Liver (tissue), 3 donors: ENCODE data around the gene POMT2.

Source experiments
- CTCF ChIP-seq: fragments of 150-350 bp; IDR thresholded peaks from 2 replicates; pipeline ENCODE4 v1.5.1; 2017; ENCODE audit warnings: improper control_type of control experiment, low read depth, low read length; ENCODE audit not compliant: missing input control
- FOXA2 ChIP-seq: IDR thresholded peaks from 2 replicates; pipeline ENCODE4 v1.6.1; 2016; ENCODE audit warnings: antibody characterized with exemption
- HNF4A ChIP-seq, 2 donors: conservative IDR thresholded peaks; 2 replicates each; pipeline ENCODE4 v1.6.1; 2016; ENCODE audit warnings: antibody characterized with exemption in 2 of 2, mild to moderate bottlenecking in 2 of 2
- HNF4G ChIP-seq: IDR thresholded peaks from 2 replicates; pipeline ENCODE4 v1.6.1; 2016; ENCODE audit warnings: antibody characterized with exemption
- MAX ChIP-seq: IDR thresholded peaks from 2 replicates; pipeline ENCODE4 v1.6.1; 2016; ENCODE audit warnings: antibody characterized with exemption
- NR2F2 ChIP-seq: IDR thresholded peaks from 2 replicates; pipeline ENCODE4 v1.6.1; 2016; ENCODE audit warnings: antibody characterized with exemption
- RAD21 ChIP-seq, 2 donors: IDR thresholded peaks; 2 replicates each; pipeline ENCODE4 v1.6.1; 2016; ENCODE audit warnings: antibody characterized with exemption in 2 of 2, mild to moderate bottlenecking in 2 of 2
- REST ChIP-seq: IDR thresholded peaks from 2 replicates; pipeline ENCODE4 v1.6.1; 2016; ENCODE audit warnings: antibody characterized with exemption, mild to moderate bottlenecking
- RXRA ChIP-seq, 2 donors: IDR thresholded peaks; 2 replicates each; pipeline ENCODE4 v1.6.1; 2017 to 2018; ENCODE audit warnings: antibody characterized with exemption in 2 of 2, mild to moderate bottlenecking in 1 of 2
- SP1 ChIP-seq: IDR thresholded peaks from 2 replicates; pipeline ENCODE4 v1.6.1; 2018; ENCODE audit warnings: antibody characterized with exemption, mild to moderate bottlenecking
- YY1 ChIP-seq: IDR thresholded peaks from 2 replicates; pipeline ENCODE4 v1.6.1; 2016; ENCODE audit warnings: antibody characterized with exemption, mild to moderate bottlenecking
- TF ChIP-seq, protein P1 (sequence below): IDR thresholded peaks from 2 replicates; pipeline ENCODE4 v1.6.1; 2016; ENCODE audit warnings: antibody characterized with exemption
- donor health status: healthy.
- donor health status: healthy.

DNA sequence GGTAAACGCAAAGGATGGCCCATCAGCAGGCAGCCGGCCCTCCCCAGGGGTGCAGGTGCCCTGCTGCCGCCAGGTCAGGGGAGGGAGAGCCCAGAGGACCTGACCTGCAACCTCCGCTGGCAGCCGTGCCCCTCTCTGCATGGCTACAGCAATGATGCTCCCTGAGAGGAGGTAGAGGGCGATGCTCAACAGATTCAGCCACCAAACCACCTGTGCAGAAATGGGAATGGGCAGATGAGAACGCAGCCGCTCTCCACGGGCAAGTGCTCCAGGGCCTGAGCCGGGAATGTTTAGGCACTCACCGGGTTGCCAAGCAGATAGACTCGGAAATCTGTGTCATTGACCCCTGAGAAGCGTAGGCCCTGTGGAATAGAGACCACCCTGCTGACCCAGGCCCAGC lies 41.0 kb downstream of the POMT2 start:
- TF ChIP-seq CTCF (no peak), HNF4A (conservative IDR thresholded peaks at IDR 0.05) (no peak), REST (no peak), RXRA (IDR thresholded peaks at IDR 0.05) (no peak), SP1 (no peak), RAD21 (IDR thresholded peaks at IDR 0.05) (no peak), YY1 (no peak), FOXA2 (no peak), HNF4G (no peak), NR2F2 (no peak), MAX (no peak)
- TF ChIP-seq, protein P1, sequence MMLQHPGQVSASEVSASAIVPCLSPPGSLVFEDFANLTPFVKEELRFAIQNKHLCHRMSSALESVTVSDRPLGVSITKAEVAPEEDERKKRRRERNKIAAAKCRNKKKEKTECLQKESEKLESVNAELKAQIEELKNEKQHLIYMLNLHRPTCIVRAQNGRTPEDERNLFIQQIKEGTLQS = no peak
